CD14-positive monocyte (primary cell): ENCODE data around the gene OR2G3. TPM values are rescaled to one million over a fixed set of nuclear protein-coding genes. Genes with fewer than 3 reads are reported as not detected.

Source experiments
- DNase-seq, 3 donors: peaks; one replicate each; pipeline ENCODE4 v3.0.0-alpha.2; 2011 to 2022
- H2AFZ ChIP-seq: 2 replicates; pipeline ENCODE4 v1.6.0; 2012; ENCODE audit warnings: mild to moderate bottlenecking, low read depth, low read length, inconsistent platforms; ENCODE audit not compliant: insufficient read depth, poor library complexity, severe bottlenecking
- H3K27ac ChIP-seq, 2 donors: 1 replicate in 1 of 2; 2 replicates in 1 of 2; pipeline ENCODE4 v1.5.1; 2012 to 2013; ENCODE audit warnings: low read length in 2 of 2, control low read depth in 1 of 2, inconsistent platforms in 1 of 2, low read depth in 1 of 2, mild to moderate bottlenecking in 1 of 2
- H3K27me3 ChIP-seq, 2 donors: one replicate each; pipeline versions ENCODE4 v1.6.0 to v1.6.1; 2011 to 2013; ENCODE audit warnings: low read length in 2 of 2; ENCODE audit not compliant: control insufficient read depth in 2 of 2, insufficient read depth in 2 of 2
- H3K36me3 ChIP-seq, 2 donors: replicated peaks in 1 of 2; 1 replicate in 1 of 2; 2 replicates in 1 of 2; pipeline versions ENCODE4 v1.5.1 to v1.6.1; 2012 to 2013; ENCODE audit warnings: low read length in 2 of 2, control low read depth in 1 of 2, inconsistent platforms in 1 of 2, mild to moderate bottlenecking in 1 of 2; ENCODE audit not compliant: insufficient read depth in 2 of 2, control insufficient read depth in 1 of 2
- H3K4me1 ChIP-seq, 2 donors: 1 replicate in 1 of 2; 2 replicates in 1 of 2; pipeline versions ENCODE4 v1.5.1 to v1.6.1; 2012 to 2013; ENCODE audit warnings: low read length in 2 of 2, control low read depth in 1 of 2, inconsistent platforms in 1 of 2, mild to moderate bottlenecking in 1 of 2, moderate library complexity in 1 of 2; ENCODE audit not compliant: insufficient read depth in 2 of 2, control insufficient read depth in 1 of 2
- H3K4me2 ChIP-seq: replicated peaks from 2 replicates; pipeline ENCODE3; 2012; ENCODE audit warnings: low read length, moderate library complexity, mild to moderate bottlenecking; ENCODE audit not compliant: poor library complexity, severe bottlenecking; ENCODE audit errors: extremely low read depth
- H3K4me3 ChIP-seq, 3 experiments: fragments of 200-600 bp in 1 of 3; sonication (generic) in 1 of 3; replicated peaks in 1 of 3; 1 replicate in 2 of 3; 2 replicates in 1 of 3; pipeline ENCODE4 v1.5.1; 2011 to 2013; ENCODE audit warnings: low read length in 3 of 3, mild to moderate bottlenecking in 3 of 3, control low read depth in 2 of 3, low read depth in 2 of 3, inconsistent platforms in 1 of 3, moderate library complexity in 1 of 3
- H3K79me2 ChIP-seq: 2 replicates; pipeline ENCODE4 v1.6.0; 2012; ENCODE audit warnings: mild to moderate bottlenecking, control low read depth, inconsistent platforms, low read length, moderate library complexity; ENCODE audit not compliant: insufficient read depth
- H3K9ac ChIP-seq: 2 replicates; pipeline ENCODE4 v1.6.0; 2017; ENCODE audit warnings: low read length, mild to moderate bottlenecking; ENCODE audit not compliant: insufficient read depth, poor library complexity, severe bottlenecking
- H3K9me3 ChIP-seq, 2 donors: replicated peaks in 1 of 2; 1 replicate in 1 of 2; 2 replicates in 1 of 2; pipeline versions ENCODE4 v1.5.1 to v1.6.1; 2012 to 2013; ENCODE audit warnings: low read length in 2 of 2, control low read depth in 1 of 2; ENCODE audit not compliant: control insufficient read depth in 1 of 2, insufficient read depth in 1 of 2
- H4K20me1 ChIP-seq: 2 replicates; pipeline ENCODE4 v1.6.0; 2012; ENCODE audit warnings: mild to moderate bottlenecking, low read length, control low read depth, moderate library complexity; ENCODE audit not compliant: insufficient read depth
- H3K27ac Mint-ChIP-seq, 7 donors: one replicate each; pipeline ENCODE4 v1.8.0; 2020; ENCODE audit warnings: mild to moderate bottlenecking in 7 of 7, mixed read lengths in 7 of 7, moderate library complexity in 6 of 7, inconsistent platforms in 2 of 7
- H3K27me3 Mint-ChIP-seq, 3 donors: one replicate each; pipeline ENCODE4 v1.8.0; 2021 to 2022; ENCODE audit warnings: low read depth in 3 of 3, mild to moderate bottlenecking in 3 of 3, mixed read lengths in 3 of 3, moderate library complexity in 3 of 3, inconsistent platforms in 1 of 3
- H3K36me3 Mint-ChIP-seq, 2 donors: one replicate each; pipeline ENCODE4 v1.8.0; 2020; ENCODE audit warnings: mixed read lengths in 2 of 2, inconsistent platforms in 1 of 2, mild to moderate bottlenecking in 1 of 2
- H3K4me1 Mint-ChIP-seq: one replicate; pipeline ENCODE4 v1.8.0; 2020; ENCODE audit warnings: mild to moderate bottlenecking, mixed read lengths
- H3K4me3 Mint-ChIP-seq, 2 donors: one replicate each; pipeline ENCODE4 v1.8.0; 2020; ENCODE audit warnings: mild to moderate bottlenecking in 2 of 2, mixed read lengths in 2 of 2, moderate library complexity in 1 of 2
- H3K9me3 Mint-ChIP-seq, 7 donors: one replicate each; pipeline ENCODE4 v1.8.0; 2020 to 2022; ENCODE audit warnings: mixed read lengths in 7 of 7, mild to moderate bottlenecking in 6 of 7, moderate library complexity in 6 of 7, inconsistent platforms in 2 of 7
- CTCF ChIP-seq: fragments of 200-600 bp; IDR thresholded peaks from one replicate; pipeline ENCODE4 v1.8.0; 2022; ENCODE audit warnings: antibody characterized with exemption, mild to moderate bottlenecking
- WGBS: methylation state at CpG from one replicate; pipeline ENCODE4 v1.1.5; 2013; ENCODE audit warnings: missing lambda C conversion rate; ENCODE audit not compliant: insufficient coverage; 5-methylcytosine and 5-hydroxymethylcytosine counted together
- intact Hi-C, 2 donors: fragments of 100-400 bp; cut with micrococcal nuclease; formaldehyde crosslinking; loops; one replicate each; pipeline versions ENCODE4 v1.15.0 to v1.15.1; 2023
- polyA plus RNA-seq, 3 donors: library from polyadenylated mRNA; depleted of rRNA in 1 of 3; unstranded in 2 of 3; stranded (reverse) in 1 of 3; fragments of 300-500 nt in 2 of 3; fragments of >200 nt in 1 of 3; fragmentation: Illumina TruSeq in 2 of 3; gene quantifications; 1 replicate in 2 of 3; 2 replicates in 1 of 3; pipeline ENCODE4 v1.2.3, GENCODE V29; 2012 to 2021

Gene OR2G3
- polyA plus RNA-seq, 3 donors: not detected

- Histone ChIP-seq H3K79me2 (no peaks in the 10 kb centered on the region), H3K9me3 (no peaks in the 10 kb centered on the region), H3K4me1 (no peaks in the 10 kb centered on the region), H3K27me3 (no peaks in the 10 kb centered on the region), H3K9ac (no peak overlapping the region), H3K4me2 (no peak overlapping the region), H2AFZ (no peak overlapping the region), H3K27ac (no peak overlapping the region), H3K4me3 (no peak overlapping the region), H4K20me1 (no peaks in the 10 kb centered on the region), H3K36me3 (no peaks in the 10 kb centered on the region)
- intact Hi-C loops: loop anchor here in 1 of 2 donors (2.0 to 10.0 kb wide), 2 partner anchors 204 to 372 kb away; no protein-coding TSS in a partner anchor
- no peaks in the 10 kb centered on the region for H3K36me3 Mint-ChIP-seq
- peaks cover 5% of the 10 kb centered on the region for H3K4me1 Mint-ChIP-seq
- WGBS: no CpG with 5 or more reads among the region's 3 CpGs
- H3K27ac Mint-ChIP-seq: no peak overlapping the region
- peak; percentile 3 to 50 (median 17) for DNase-seq
- peak; percentile 70 for TF ChIP-seq CTCF
- H3K4me3 Mint-ChIP-seq: no peak overlapping the region
- peaks cover 0 to 8% (median 2%) of the 10 kb centered on the region in 3 donors for H3K27me3 Mint-ChIP-seq
- peaks cover 0 to 3% (median 0%) of the 10 kb centered on the region in 7 donors for H3K9me3 Mint-ChIP-seq
Measured at GRCh38 chr1:247576514-247576913, 28.9 kb upstream of the OR2G3 start.

- no peaks in the 10 kb centered on the region for H3K9me3 Mint-ChIP-seq
- Histone ChIP-seq H3K9ac (no peak overlapping the region), H3K27ac (no peak overlapping the region), H3K9me3 (no peaks in the 10 kb centered on the region), H3K27me3 (no peaks in the 10 kb centered on the region), H3K36me3 (no peaks in the 10 kb centered on the region), H3K4me1 (no peaks in the 10 kb centered on the region), H3K79me2 (no peaks in the 10 kb centered on the region), H2AFZ (no peak overlapping the region), H3K4me2 (no peak overlapping the region), H3K4me3 (no peak overlapping the region), H4K20me1 (no peaks in the 10 kb centered on the region)
- H3K27me3 Mint-ChIP-seq: peaks cover 0 to 7% (median 2%) of the 10 kb centered on the region in 3 donors
- no peak for TF ChIP-seq CTCF
- H3K4me1 Mint-ChIP-seq: peaks cover 3% of the 10 kb centered on the region
- no peak for DNase-seq
- WGBS: 98% methylated on average over 3 of the region's 5 CpGs
- H3K4me3 Mint-ChIP-seq: no peak overlapping the region
- intact Hi-C loops: loop anchor here in 1 of 2 donors (10.0 kb wide), 1 partner anchor 374 kb away; no protein-coding TSS in a partner anchor
- H3K27ac Mint-ChIP-seq: no peak overlapping the region
- no peaks in the 10 kb centered on the region for H3K36me3 Mint-ChIP-seq
Measured at GRCh38 chr1:247578946-247579460, 26.4 kb upstream of the OR2G3 start.
